HEK293 (cell line): ENCODE data around the gene VWF.

Experiments
- REPIN1 ChIP-seq: fragments of 450-650 bp; formaldehyde crosslinking; IDR thresholded peaks from 2 replicates; pipeline ENCODE4 v1.5.1; 2017; ENCODE audit warnings: missing biosample characterization, missing genetic modification characterization, low read depth
- TCF7L2 ChIP-seq: IDR thresholded peaks from 2 replicates; pipeline ENCODE4 v1.6.1; 2011; ENCODE audit warnings: low read depth, mild to moderate bottlenecking, inconsistent platforms, low read length, moderate library complexity, borderline replicate concordance
- ZNF549 ChIP-seq: fragments of 450-650 bp; IDR thresholded peaks from 2 replicates; pipeline ENCODE4 v1.5.1; 2018; ENCODE audit warnings: missing biosample characterization, missing genetic modification characterization, mild to moderate bottlenecking, inconsistent platforms, moderate library complexity
- ZNF654 ChIP-seq: fragments of 450-650 bp; formaldehyde crosslinking; IDR thresholded peaks from 2 replicates; pipeline ENCODE4 v1.5.1; 2016; ENCODE audit warnings: low read depth, missing biosample characterization, missing genetic modification characterization
- TF ChIP-seq, protein P1 (sequence below): fragments of 450-650 bp; formaldehyde crosslinking; IDR thresholded peaks from 2 replicates; pipeline ENCODE4 v1.5.1; 2016; ENCODE audit warnings: missing biosample characterization, missing genetic modification characterization
- TF ChIP-seq, protein P2 (sequence below): fragments of 450-650 bp; formaldehyde crosslinking; IDR thresholded peaks from 2 replicates; pipeline ENCODE4 v1.5.1; 2017; ENCODE audit warnings: missing biosample characterization, missing genetic modification characterization
- TF ChIP-seq, protein P3 (sequence below): fragments of 450-650 bp; formaldehyde crosslinking; IDR thresholded peaks from 2 replicates; pipeline ENCODE4 v1.5.1; 2016; ENCODE audit warnings: missing biosample characterization, missing genetic modification characterization

DNA sequence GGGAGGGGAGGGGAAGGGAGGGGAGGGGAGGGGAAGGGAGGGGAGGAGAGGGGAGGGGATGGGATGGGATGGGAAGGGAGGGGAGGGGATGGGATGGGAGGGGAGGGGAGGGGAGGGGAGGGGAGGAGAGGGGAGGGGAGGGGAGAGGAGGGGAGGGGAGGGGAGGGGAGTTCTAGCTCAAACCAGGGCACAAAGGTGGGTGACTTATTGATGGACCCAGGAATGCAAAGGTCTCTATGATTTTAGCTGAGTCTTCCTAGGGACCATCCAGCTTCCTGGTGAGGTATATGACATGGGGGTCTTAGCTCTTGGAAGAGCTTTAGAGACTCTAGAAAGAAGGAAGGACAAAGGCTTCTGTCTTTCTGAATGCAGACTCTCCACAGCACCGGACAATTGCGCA is 221.7 kb downstream of the VWF start:
- TF ChIP-seq, protein P1, sequence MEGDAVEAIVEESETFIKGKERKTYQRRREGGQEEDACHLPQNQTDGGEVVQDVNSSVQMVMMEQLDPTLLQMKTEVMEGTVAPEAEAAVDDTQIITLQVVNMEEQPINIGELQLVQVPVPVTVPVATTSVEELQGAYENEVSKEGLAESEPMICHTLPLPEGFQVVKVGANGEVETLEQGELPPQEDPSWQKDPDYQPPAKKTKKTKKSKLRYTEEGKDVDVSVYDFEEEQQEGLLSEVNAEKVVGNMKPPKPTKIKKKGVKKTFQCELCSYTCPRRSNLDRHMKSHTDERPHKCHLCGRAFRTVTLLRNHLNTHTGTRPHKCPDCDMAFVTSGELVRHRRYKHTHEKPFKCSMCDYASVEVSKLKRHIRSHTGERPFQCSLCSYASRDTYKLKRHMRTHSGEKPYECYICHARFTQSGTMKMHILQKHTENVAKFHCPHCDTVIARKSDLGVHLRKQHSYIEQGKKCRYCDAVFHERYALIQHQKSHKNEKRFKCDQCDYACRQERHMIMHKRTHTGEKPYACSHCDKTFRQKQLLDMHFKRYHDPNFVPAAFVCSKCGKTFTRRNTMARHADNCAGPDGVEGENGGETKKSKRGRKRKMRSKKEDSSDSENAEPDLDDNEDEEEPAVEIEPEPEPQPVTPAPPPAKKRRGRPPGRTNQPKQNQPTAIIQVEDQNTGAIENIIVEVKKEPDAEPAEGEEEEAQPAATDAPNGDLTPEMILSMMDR (tag by site-specific recombination), result no peak
- TF ChIP-seq, protein P2, sequence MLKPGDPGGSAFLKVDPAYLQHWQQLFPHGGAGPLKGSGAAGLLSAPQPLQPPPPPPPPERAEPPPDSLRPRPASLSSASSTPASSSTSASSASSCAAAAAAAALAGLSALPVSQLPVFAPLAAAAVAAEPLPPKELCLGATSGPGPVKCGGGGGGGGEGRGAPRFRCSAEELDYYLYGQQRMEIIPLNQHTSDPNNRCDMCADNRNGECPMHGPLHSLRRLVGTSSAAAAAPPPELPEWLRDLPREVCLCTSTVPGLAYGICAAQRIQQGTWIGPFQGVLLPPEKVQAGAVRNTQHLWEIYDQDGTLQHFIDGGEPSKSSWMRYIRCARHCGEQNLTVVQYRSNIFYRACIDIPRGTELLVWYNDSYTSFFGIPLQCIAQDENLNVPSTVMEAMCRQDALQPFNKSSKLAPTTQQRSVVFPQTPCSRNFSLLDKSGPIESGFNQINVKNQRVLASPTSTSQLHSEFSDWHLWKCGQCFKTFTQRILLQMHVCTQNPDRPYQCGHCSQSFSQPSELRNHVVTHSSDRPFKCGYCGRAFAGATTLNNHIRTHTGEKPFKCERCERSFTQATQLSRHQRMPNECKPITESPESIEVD, result no peak
- TF ChIP-seq ZNF654 (tag by site-specific recombination), result no peak
- TF ChIP-seq, protein P3, sequence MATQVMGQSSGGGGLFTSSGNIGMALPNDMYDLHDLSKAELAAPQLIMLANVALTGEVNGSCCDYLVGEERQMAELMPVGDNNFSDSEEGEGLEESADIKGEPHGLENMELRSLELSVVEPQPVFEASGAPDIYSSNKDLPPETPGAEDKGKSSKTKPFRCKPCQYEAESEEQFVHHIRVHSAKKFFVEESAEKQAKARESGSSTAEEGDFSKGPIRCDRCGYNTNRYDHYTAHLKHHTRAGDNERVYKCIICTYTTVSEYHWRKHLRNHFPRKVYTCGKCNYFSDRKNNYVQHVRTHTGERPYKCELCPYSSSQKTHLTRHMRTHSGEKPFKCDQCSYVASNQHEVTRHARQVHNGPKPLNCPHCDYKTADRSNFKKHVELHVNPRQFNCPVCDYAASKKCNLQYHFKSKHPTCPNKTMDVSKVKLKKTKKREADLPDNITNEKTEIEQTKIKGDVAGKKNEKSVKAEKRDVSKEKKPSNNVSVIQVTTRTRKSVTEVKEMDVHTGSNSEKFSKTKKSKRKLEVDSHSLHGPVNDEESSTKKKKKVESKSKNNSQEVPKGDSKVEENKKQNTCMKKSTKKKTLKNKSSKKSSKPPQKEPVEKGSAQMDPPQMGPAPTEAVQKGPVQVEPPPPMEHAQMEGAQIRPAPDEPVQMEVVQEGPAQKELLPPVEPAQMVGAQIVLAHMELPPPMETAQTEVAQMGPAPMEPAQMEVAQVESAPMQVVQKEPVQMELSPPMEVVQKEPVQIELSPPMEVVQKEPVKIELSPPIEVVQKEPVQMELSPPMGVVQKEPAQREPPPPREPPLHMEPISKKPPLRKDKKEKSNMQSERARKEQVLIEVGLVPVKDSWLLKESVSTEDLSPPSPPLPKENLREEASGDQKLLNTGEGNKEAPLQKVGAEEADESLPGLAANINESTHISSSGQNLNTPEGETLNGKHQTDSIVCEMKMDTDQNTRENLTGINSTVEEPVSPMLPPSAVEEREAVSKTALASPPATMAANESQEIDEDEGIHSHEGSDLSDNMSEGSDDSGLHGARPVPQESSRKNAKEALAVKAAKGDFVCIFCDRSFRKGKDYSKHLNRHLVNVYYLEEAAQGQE, result no peak
- no peak for TF ChIP-seq REPIN1 (tag by site-specific recombination)
- TF ChIP-seq TCF7L2, result no peak
- no peak for TF ChIP-seq ZNF549
